Right cardiac atrium (tissue), 5 donors: Measurements from ENCODE around the gene TRPV6. TPM values are rescaled to one million over a fixed set of nuclear protein-coding genes. Genes with fewer than 3 reads are reported as not detected.

Experiments used
- ATAC-seq, 2 donors: fragments of 200-7000 bp; cut with Tn5 transposase; one replicate each; pipeline versions ENCODE4 v1.8.0 to v1.9.1; 2020; ENCODE audit warnings: moderate library complexity in 2 of 2, mild to moderate bottlenecking in 1 of 2
- DNase-seq, 3 donors: peaks; one replicate each; pipeline ENCODE4 v3.0.0-alpha.2; 2020
- H3K27ac ChIP-seq: one replicate; pipeline ENCODE4 v1.5.1; 2013; ENCODE audit warnings: mild to moderate bottlenecking, low read length, control low read depth, moderate library complexity
- H3K27me3 ChIP-seq: one replicate; pipeline ENCODE4 v1.6.1; 2013; ENCODE audit not compliant: control insufficient read depth, insufficient read depth
- H3K4me1 ChIP-seq: one replicate; pipeline ENCODE4 v1.6.1; 2013; ENCODE audit warnings: low read length; ENCODE audit not compliant: control insufficient read depth, insufficient read depth
- H3K4me3 ChIP-seq: one replicate; pipeline ENCODE4 v1.5.1; 2013; ENCODE audit warnings: low read length, control low read depth
- H3K9me3 ChIP-seq: one replicate; pipeline ENCODE4 v1.6.1; 2013; ENCODE audit warnings: low read length; ENCODE audit not compliant: control insufficient read depth
- WGBS: extraction: QIAGEN DNeasy Blood & Tissue Kit; methylation state at CpG from one replicate; pipeline ENCODE4 v1.1.7; 2013; 5-methylcytosine and 5-hydroxymethylcytosine counted together
- intact Hi-C, 4 donors: fragments of 100-400 bp; cut with DNase I; formaldehyde crosslinking; loops; one replicate each; pipeline versions ENCODE4 v1.11.0 to v1.14.0; 2022 to 2023
- polyA plus RNA-seq: library from polyadenylated mRNA; stranded (reverse); fragments of 200-250 nt; gene quantifications from one replicate; pipeline ENCODE4 v1.2.3, GENCODE V29; 2013
- total RNA-seq, 4 donors: library from RNA; stranded (reverse); fragmentation: NEBNext Ultra II Directional; extraction: Animal tissue kit (Norgen Biotek cat#: 25700); gene quantifications; one replicate each; pipeline ENCODE4 v1.2.1, GENCODE V29; 2021
- donor health status: healthy with polysubstance abuse.
- donor health status: DM: no; HTN: yes; CAD: no.
- donor health status: DM: no; HTN: no; CAD: no.
- donor health status: DM: no; HTN: yes; CAD: no; lungs with severe emphysema.
- donor health status: DM: yes; HTN: yes; CAD: no.

The TRPV6 gene
- total and polyA plus RNA-seq, 5 donors, result not detected

- Histone ChIP-seq H3K4me1 (no peaks in the 10 kb centered on the region), H3K27me3 (peaks cover 3% of the 10 kb centered on the region), H3K4me3 (no peak overlapping the region), H3K27ac (no peak overlapping the region), H3K9me3 (no peaks in the 10 kb centered on the region)
- no peak for ATAC-seq
- WGBS, result 88% methylated on average over 3 of the region's 3 CpGs
- DNase-seq, result no peak
- intact Hi-C loops, result no loop called here
Measured at GRCh38 chr7:142919656-142920055, 34.1 kb upstream of the TRPV6 start.

- 67% methylated on average over 2 of the region's 2 CpGs for WGBS
- H3K27ac ChIP-seq, result no peak overlapping the region
- no peaks in the 10 kb centered on the region for H3K9me3 ChIP-seq
- H3K4me3 ChIP-seq, result no peak overlapping the region
- ATAC-seq, result no peak
- peaks cover 5% of the 10 kb centered on the region for H3K27me3 ChIP-seq
- H3K4me1 ChIP-seq, result no peaks in the 10 kb centered on the region
- no peak for DNase-seq
- intact Hi-C loops, result no loop called here
Measured at GRCh38 chr7:142918901-142919300, 33.4 kb upstream of the TRPV6 start.

DNA sequence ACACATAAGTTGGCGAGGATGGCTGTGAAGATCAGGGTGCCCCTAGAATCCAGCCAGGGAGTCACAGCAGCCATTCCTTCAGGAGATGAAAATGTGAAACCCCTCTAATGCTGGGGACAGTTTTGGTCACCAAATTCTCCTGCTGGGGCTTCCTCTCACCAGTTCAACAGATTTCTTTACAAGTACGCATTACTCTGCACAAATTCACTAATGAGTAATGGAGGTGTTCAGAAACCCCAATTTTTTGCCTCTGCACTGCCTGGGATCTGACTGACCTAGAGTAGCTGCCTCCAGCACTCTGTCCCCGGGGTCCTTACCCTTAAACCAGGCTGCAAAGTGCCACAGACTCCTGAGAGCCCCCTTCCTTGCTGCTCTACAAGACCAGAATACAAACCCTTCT lies 31.9 kb upstream of the TRPV6 start:
- no peak overlapping the region for H3K4me3 ChIP-seq
- intact Hi-C loops, result no loop called here
- H3K27ac ChIP-seq, result no peak overlapping the region
- no peaks in the 10 kb centered on the region for H3K9me3 ChIP-seq
- H3K27me3 ChIP-seq, result peaks cover 5% of the 10 kb centered on the region
- no peak for ATAC-seq
- no peak for DNase-seq
- WGBS, result 83% methylated on average over 3 of the region's 3 CpGs
- H3K4me1 ChIP-seq, result no peaks in the 10 kb centered on the region

DNA sequence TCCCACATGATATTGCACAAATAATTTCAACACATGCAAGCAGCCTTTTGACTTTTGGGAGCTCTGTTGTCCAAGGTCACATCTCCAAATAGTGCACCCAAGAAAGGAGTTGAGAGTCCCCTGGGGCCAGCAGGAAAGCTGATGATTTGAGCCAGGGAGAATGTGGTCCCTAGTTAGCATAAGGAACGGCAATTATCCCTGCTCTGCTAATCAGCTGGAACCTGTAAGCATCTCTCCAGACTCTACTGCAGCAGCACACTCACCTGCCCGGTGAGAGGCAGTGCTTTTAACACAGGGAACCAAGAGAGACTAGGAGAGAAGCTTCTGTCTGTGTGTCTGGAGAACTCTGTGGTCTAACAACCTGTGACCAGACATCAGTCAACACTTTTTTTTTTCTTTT lies 31.0 kb upstream of the TRPV6 start:
- intact Hi-C loops, result no loop called here
- H3K4me1 ChIP-seq, result no peaks in the 10 kb centered on the region

GRCh38 chr7:142915315-142915714 lies 29.8 kb upstream of the TRPV6 start:
- WGBS, result 83% methylated on average over 8 of the region's 8 CpGs
- Histone ChIP-seq H3K4me3 (no peak overlapping the region), H3K27ac (no peak overlapping the region), H3K9me3 (no peaks in the 10 kb centered on the region), H3K4me1 (no peaks in the 10 kb centered on the region), H3K27me3 (peaks cover 5% of the 10 kb centered on the region)
- intact Hi-C loops, result no loop called here
- DNase-seq, result no peak
- ATAC-seq, result no peak

More for the DNA sequence above, 31.0 kb upstream of the TRPV6 start:
- 46% methylated on average over 2 of the region's 2 CpGs for WGBS
- Histone ChIP-seq H3K4me3 (no peak overlapping the region), H3K27me3 (peaks cover 5% of the 10 kb centered on the region), H3K9me3 (no peaks in the 10 kb centered on the region), H3K27ac (no peak overlapping the region)
- ATAC-seq (no peak), DNase-seq (no peak)

DNA sequence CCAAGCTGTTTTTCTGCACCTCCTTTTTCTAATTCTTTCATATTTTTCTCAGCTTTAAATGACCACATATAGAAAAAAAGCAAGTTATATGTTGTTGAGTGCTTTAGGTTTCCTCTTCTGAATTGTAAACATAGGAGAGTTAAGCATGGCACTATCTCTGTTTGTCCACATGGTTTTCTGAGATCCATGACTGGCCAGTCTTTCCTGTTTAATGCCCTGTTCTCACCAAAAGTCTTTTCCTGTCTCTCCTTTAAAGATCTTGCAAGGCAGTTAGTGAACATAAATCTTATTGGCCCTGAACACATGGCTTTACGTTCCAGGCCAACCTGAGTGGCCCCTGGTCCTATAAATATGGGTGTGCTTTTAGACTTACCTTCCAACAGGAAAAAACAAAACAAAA lies 28.6 kb upstream of the TRPV6 start:
- intact Hi-C loops, result no loop called here
- Histone ChIP-seq H3K27me3 (peaks cover 5% of the 10 kb centered on the region), H3K4me1 (no peaks in the 10 kb centered on the region), H3K4me3 (no peak overlapping the region), H3K9me3 (no peaks in the 10 kb centered on the region), H3K27ac (no peak overlapping the region)
- ATAC-seq, result no peak
- 56% methylated on average over 1 of the region's 1 CpG for WGBS
- DNase-seq, result no peak

DNA sequence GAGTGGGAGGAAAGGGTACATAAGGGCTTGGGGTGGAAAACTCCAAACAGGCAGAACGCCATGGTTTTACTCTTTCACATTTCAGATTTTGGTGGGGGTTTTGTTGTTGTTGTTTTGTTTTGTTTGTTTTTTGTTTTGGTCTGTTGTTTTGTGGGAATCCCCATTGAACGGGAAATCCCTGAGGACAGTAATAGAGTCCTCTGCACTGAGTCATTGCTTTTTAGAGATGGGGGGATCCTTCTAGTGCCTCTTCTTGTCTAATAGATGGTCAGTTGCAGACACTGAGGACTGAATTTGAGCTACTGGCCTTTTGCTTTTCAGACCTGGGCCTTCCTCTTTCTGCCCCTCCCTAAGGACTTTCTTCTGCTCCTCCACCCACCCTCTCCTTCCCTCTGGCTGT lies 28.0 kb upstream of the TRPV6 start:
- H3K4me3 ChIP-seq, result no peak overlapping the region
- H3K27me3 ChIP-seq, result peaks cover 5% of the 10 kb centered on the region
- no peak overlapping the region for H3K27ac ChIP-seq
- DNase-seq (no peak), ATAC-seq (no peak)
- H3K4me1 ChIP-seq, result no peaks in the 10 kb centered on the region
- 71% methylated on average over 2 of the region's 2 CpGs for WGBS
- intact Hi-C loops, result no loop called here
- no peaks in the 10 kb centered on the region for H3K9me3 ChIP-seq

DNA sequence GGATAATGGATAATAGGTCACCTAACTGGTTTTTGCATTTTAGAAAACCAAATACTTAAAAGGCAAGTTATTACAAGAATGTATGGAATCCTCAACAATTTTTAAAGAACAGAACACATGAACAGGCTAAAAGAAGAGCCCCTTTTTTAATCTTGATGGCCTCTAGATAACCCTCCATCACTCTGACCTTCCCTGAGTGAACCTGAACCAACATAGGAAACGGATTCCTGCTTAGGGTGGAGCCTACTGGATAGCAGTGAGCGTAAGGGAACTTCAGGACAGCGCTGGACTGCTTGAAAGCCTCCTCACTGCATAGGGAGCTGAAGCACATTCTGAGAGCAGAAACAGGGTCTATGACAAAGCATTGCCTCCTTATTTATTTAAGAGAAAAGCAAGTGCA lies 27.5 kb upstream of the TRPV6 start:
- H3K27me3 ChIP-seq, result peaks cover 5% of the 10 kb centered on the region
- DNase-seq (no peak), ATAC-seq (no peak)
- H3K4me1 ChIP-seq, result no peaks in the 10 kb centered on the region
- H3K4me3 ChIP-seq, result no peak overlapping the region
- intact Hi-C loops, result no loop called here
- no peak overlapping the region for H3K27ac ChIP-seq
- WGBS, result 47% methylated on average over 3 of the region's 3 CpGs
- no peaks in the 10 kb centered on the region for H3K9me3 ChIP-seq

GRCh38 chr7:142910481-142910880 lies 24.9 kb upstream of the TRPV6 start:
- DNase-seq (no peak), ATAC-seq (no peak)
- Histone ChIP-seq H3K4me1 (no peaks in the 10 kb centered on the region), H3K27ac (no peak overlapping the region), H3K27me3 (peaks cover 2% of the 10 kb centered on the region), H3K4me3 (no peak overlapping the region), H3K9me3 (no peaks in the 10 kb centered on the region)
- intact Hi-C loops, result no loop called here
- 68% methylated on average over 2 of the region's 2 CpGs for WGBS

DNA sequence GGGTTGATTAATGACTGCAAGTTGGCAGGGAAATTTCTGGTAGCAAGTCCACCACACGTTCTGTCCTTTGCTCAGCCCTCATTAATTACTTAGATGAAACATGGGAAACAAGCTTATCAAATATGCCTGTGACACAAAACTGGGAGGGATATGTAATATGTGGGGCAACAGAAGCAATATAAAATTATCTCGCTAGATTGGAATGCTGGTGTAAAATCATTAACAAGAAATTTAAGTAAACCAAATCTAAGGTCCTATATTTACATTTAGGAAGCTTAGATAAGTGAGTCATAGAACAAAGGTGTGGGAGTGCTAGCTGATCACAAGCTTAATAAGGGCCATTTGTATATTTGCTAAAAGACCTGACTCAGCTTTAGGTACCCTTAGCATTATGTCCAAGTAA lies 24.5 kb upstream of the TRPV6 start:
- DNase-seq, result no peak
- Histone ChIP-seq H3K27ac (no peak overlapping the region), H3K4me1 (no peaks in the 10 kb centered on the region), H3K4me3 (no peak overlapping the region), H3K27me3 (peaks cover 2% of the 10 kb centered on the region), H3K9me3 (no peaks in the 10 kb centered on the region)
- intact Hi-C loops, result no loop called here
- 69% methylated on average over 2 of the region's 2 CpGs for WGBS
- no peak for ATAC-seq

- Histone ChIP-seq H3K4me3 (no peak overlapping the region), H3K27me3 (peaks cover under 1% of the 10 kb centered on the region), H3K4me1 (no peaks in the 10 kb centered on the region), H3K27ac (no peak overlapping the region), H3K9me3 (no peaks in the 10 kb centered on the region)
- ATAC-seq (no peak), DNase-seq (no peak)
- intact Hi-C loops, result no loop called here
- 60% methylated on average over 21 of the region's 21 CpGs for WGBS
Measured at GRCh38 chr7:142908921-142909890, 23.7 kb upstream of the TRPV6 start.
